Kidney (tissue), 14 donors: ENCODE results near the gene HPCAL1. TPM values are rescaled to one million over a fixed set of nuclear protein-coding genes. Genes with fewer than 3 reads are reported as not detected.

ENCODE experiments used
- DNase-seq, 5 donors: peaks; one replicate each; pipeline ENCODE4 v3.0.0-alpha.2; 2013 to 2020
- FAIRE-seq: peaks from 2 replicates; lab custom pipeline; 2012; peaks lifted over from hg19 to GRCh38; lab: Jason Lieb, UNC
- H3K27ac ChIP-seq, 2 donors: one replicate each; pipeline ENCODE4 v1.7.0; 2013; ENCODE audit warnings: low read depth in 2 of 2, low read length in 2 of 2, inconsistent platforms in 1 of 2
- H3K27me3 ChIP-seq: one replicate; pipeline ENCODE4 v1.7.1; 2013; ENCODE audit warnings: low read length, inconsistent platforms; ENCODE audit not compliant: control insufficient read depth, insufficient read depth
- H3K36me3 ChIP-seq, 3 donors: one replicate each; pipeline versions ENCODE4 v1.7.0 to v1.7.1; 2013; ENCODE audit warnings: low read length in 3 of 3, control low read depth in 1 of 3, inconsistent platforms in 1 of 3; ENCODE audit not compliant: insufficient read depth in 3 of 3, control insufficient read depth in 2 of 3
- H3K4me1 ChIP-seq, 3 donors: one replicate each; pipeline versions ENCODE4 v1.7.0 to v1.7.1; 2013; ENCODE audit warnings: low read length in 3 of 3, inconsistent platforms in 1 of 3, low read depth in 1 of 3; ENCODE audit not compliant: control insufficient read depth in 2 of 3, insufficient read depth in 2 of 3
- H3K4me3 ChIP-seq, 3 donors: one replicate each; pipeline versions ENCODE4 v1.7.0 to v1.8.1; 2013; ENCODE audit warnings: low read length in 3 of 3, control low read depth in 1 of 3, inconsistent platforms in 1 of 3
- H3K9ac ChIP-seq, 3 donors: one replicate each; pipeline versions ENCODE4 v1.7.0 to v1.7.1; 2013; ENCODE audit warnings: low read length in 3 of 3, control low read depth in 1 of 3, inconsistent platforms in 1 of 3
- H3K9me3 ChIP-seq, 3 donors: one replicate each; pipeline versions ENCODE4 v1.7.0 to v1.7.1; 2013; ENCODE audit warnings: low read length in 3 of 3, control low read depth in 1 of 3, inconsistent platforms in 1 of 3; ENCODE audit not compliant: control insufficient read depth in 2 of 3, insufficient read depth in 1 of 3
- CTCF ChIP-seq: IDR thresholded peaks from 3 replicates; pipeline ENCODE4 v1.5.1; 2012; ENCODE audit warnings: mild to moderate bottlenecking, moderate library complexity, borderline replicate concordance; ENCODE audit not compliant: insufficient read depth; ENCODE audit errors: extremely low read depth
- intact Hi-C: fragments of 100-400 bp; cut with DNase I; formaldehyde crosslinking; loops from one replicate; pipeline ENCODE4 v1.11.1; 2022
- polyA plus RNA-seq: library from polyadenylated mRNA; stranded (reverse); fragments of 350-450 nt; fragmentation: Illumina TruSeq; extraction: RNeasy Lipid Tissue Mini Kit (QIAGEN cat#74804); gene quantifications from one replicate; pipeline ENCODE4 v1.2.3, GENCODE V29; 2014; ENCODE audit warnings: low read depth, low replicate concordance; ENCODE audit not compliant: insufficient read depth
- total RNA-seq: library from RNA; stranded (reverse); fragmentation: NEBNext Ultra II Directional; extraction: Animal tissue kit (Norgen Biotek cat#: 25700); gene quantifications from one replicate; pipeline ENCODE4 v1.2.1, GENCODE V29; 2021
- donor health status: control.
- donor health status: control.
- donor health status: control.
- donor health status: control.
- donor health status: control.
- donor health status: DM: yes; HTN: yes; CAD: no.
- donor health status: Normal renal cell carcinoma (clear cell type).

The HPCAL1 gene
- total and polyA plus RNA-seq, 2 donors from 2014 or later, result 47.3 to 121 TPM

DNA sequence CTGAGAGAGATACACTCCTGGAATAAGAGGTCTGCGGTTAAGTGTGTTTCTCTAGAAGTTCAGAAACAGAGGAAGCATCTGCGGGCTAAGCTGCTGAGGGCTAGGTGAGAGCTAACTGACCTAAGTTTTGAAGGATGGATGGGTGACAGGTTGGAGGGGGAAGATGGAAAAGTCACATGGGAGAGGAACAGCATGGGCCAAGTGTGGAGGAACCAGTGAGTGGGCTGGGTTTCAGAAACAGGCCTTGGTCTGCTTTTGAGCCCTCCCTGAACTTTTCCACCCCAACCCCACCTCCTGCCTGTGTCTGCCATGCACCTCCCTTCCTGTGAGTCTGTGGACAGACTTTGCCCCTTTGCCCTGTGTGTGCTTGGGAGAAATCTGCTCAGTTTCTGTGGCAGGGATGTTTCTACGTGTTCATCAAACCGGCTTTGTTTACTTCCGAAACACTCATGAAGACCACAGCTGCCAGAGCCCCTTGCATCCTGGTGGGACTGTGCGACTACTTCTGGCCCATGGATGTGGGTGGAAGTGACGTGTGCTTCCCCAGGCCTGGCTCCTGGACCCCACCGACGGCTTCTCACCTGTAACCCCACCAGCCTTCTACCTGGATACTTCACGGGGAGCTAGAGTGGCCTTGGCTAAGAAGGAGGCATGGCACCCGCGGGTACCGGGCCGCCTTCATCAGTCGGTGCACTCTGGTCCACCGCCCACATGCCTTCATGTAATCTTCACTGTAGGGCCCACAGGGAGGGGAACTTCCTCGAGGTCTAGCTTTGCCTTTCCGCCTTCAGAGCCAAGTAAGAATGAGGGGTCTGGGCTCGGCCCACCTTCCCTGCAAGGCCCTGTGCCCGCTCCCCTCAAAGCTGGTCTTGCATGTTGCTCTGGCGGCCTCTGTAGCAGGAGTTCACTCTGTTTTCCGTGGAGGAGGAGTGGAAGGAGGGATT lies 1.4 kb upstream of the HPCAL1 start:
- Histone ChIP-seq H3K36me3 (no peaks in the 10 kb centered on the region), H3K9ac (peak overlapping the region in 1 of 3 donors; percentile 34), H3K4me3 (peak overlapping the region in 2 of 3 donors; percentile 63 to 68), H3K27ac (peak overlapping the region; percentile 80 to 81), H3K27me3 (peaks cover 2% of the 10 kb centered on the region), H3K9me3 (no peaks in the 10 kb centered on the region), H3K4me1 (peaks cover 0 to 21% (median 8%) of the 10 kb centered on the region in 3 donors)
- FAIRE-seq (no peak), DNase-seq (peak in 1 of 5 donors; percentile 21)
- intact Hi-C loops, result no loop called here
- TF ChIP-seq CTCF, result no peak

GRCh38 chr2:10301941-10302478 lies 694 bp upstream of the HPCAL1 start:
- intact Hi-C loops, result no loop called here
- peak overlapping the region; percentile 80 to 81 for H3K27ac ChIP-seq
- no peak for DNase-seq
- H3K9me3 ChIP-seq, result no peaks in the 10 kb centered on the region
- peak overlapping the region in 2 of 3 donors; percentile 10 to 34 for H3K9ac ChIP-seq
- H3K4me3 ChIP-seq, result peak overlapping the region in 2 of 3 donors; percentile 63 to 68
- peaks cover 2% of the 10 kb centered on the region for H3K27me3 ChIP-seq
- no peak for FAIRE-seq
- no peaks in the 10 kb centered on the region for H3K36me3 ChIP-seq
- no peak for TF ChIP-seq CTCF
- peaks cover 0 to 25% (median 14%) of the 10 kb centered on the region in 3 donors for H3K4me1 ChIP-seq

- peaks cover 0 to 31% (median 19%) of the 10 kb centered on the region in 3 donors for H3K4me1 ChIP-seq
- intact Hi-C loops, result no loop called here
These were observed 533 bp downstream of the HPCAL1 start for GRCh38 chr2:10303181-10303693.

More at GRCh38 chr2:10303181-10303693, 533 bp downstream of the HPCAL1 start:
- peak overlapping the region; percentile 71 to 95 (median 90) for H3K4me3 ChIP-seq
- no peaks in the 10 kb centered on the region for H3K9me3 ChIP-seq
- TF ChIP-seq CTCF, result no peak
- H3K27ac ChIP-seq, result peak overlapping the region; percentile 67 to 84
- no peaks in the 10 kb centered on the region for H3K36me3 ChIP-seq
- peak overlapping the region; percentile 8 to 80 (median 54) for H3K9ac ChIP-seq
- DNase-seq (peak in 2 of 5 donors; percentile 79 to 82), FAIRE-seq (no peak)
- H3K27me3 ChIP-seq, result peaks cover 2% of the 10 kb centered on the region
